GM19240 (cell line): Measurements from ENCODE around the gene TSPAN31.

Experiments used
- DNase-seq: peaks from one replicate; pipeline ENCODE4 v3.0.0; 2011; ENCODE audit warnings: low spot score; ENCODE audit not compliant: insufficient read length

Gene TSPAN31

DNA sequence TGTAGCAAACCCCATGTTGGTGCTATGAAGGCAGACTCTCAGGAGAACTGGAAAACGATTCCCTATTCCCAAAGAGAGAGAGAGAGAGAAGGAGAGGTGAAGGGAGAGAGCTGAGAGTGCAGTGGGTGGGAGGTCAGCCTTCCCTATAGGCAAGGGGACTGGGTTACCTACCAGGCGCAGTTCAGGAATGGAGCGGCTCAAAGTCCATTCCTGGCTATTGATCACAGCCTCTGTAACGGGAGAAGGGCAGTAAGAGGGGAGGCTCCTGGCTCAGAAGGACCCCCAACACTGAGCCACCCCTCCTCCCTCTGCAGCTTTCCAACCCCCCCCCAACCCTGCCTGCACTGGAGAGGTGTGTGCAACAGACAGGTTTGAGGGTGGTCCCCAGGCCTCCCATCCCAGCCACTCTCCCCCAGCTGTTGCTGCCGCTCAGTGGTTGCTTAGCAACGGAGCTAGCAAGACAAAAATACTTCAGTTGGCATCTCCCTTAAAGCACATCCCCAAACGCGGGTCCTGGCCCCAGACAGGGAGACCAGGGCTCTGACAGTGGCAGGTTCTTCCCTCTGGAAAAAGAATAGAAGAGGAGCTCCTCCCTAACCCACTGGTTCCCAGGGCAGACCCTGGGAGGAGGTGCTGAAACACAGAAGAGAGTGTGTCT, 9.5 kb upstream of the TSPAN31 start:
- no peak for DNase-seq

DNA sequence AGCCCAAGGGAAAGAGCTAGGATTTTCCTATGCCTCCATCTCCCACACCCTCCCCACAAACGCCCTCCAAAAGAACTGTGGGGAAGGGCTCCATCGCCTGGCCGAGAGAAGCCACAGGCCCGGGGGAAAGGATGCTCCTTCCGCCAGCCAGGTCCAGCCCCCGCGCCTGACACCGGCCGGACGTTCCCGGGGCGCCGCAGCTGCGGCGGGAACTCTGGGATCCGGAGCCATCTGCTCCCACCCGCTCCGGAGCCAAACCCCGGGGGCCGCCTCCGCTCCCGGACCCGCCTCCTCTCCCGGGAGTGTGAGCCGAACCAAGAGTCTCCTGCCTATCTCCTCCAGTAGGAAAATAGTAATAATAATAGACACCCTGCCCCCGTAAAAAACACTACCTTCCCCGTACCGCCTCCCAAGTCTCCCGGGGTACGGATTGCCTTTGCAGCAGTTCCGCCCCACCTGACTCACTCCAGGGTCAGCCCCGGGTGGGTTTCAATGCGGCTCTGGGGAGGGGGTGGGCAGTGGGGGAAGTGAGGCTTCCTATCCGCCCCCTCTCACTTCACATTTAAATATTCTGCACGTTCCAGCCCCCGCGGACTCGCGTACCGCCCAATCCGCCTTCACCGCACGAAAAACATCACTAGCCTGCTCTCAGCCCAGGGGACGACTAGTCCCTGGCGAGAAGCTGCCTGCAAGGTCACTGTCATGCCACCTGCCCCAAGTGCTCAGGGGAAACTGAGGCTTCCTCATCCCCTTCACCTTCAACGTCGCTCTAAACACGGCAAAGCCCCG, 8.7 kb upstream of the TSPAN31 start:
- no peak for DNase-seq

DNA sequence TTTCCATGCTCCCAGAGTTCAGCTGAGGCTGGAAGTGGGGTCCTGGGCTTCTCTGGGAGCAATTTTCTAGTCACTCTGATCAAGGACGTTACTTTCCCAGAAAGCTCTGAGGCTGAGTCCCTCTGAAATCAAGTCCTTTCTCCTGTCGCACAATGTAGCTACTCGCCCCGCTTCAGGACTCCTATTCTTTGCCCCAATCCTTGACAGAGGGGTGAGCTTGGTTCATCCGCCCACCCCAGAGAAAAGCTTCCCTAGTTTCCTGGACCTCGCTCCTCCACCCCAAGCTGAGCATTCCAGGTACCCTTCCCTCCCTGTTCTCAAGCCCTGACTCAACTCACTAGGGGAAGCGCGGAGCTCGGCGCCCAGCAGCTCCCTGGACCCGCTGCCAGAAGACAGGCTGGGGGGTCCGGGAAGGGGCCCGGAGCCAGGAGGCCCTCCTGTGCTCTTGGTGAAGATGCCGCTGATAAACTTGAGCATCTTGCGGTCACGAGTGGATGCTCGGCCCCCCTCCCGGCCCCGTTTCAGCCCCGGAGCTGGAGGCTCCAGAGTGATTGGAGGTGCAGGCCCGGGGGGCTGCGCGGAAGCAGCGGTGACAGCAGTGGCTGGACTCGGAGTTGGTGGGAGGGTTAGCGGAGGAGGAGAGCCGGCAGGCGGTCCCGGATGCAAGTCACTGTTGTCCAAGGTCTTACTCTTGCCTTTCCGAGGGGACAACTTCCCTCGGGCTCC, 7.9 kb upstream of the TSPAN31 start:
- no peak for DNase-seq

DNA sequence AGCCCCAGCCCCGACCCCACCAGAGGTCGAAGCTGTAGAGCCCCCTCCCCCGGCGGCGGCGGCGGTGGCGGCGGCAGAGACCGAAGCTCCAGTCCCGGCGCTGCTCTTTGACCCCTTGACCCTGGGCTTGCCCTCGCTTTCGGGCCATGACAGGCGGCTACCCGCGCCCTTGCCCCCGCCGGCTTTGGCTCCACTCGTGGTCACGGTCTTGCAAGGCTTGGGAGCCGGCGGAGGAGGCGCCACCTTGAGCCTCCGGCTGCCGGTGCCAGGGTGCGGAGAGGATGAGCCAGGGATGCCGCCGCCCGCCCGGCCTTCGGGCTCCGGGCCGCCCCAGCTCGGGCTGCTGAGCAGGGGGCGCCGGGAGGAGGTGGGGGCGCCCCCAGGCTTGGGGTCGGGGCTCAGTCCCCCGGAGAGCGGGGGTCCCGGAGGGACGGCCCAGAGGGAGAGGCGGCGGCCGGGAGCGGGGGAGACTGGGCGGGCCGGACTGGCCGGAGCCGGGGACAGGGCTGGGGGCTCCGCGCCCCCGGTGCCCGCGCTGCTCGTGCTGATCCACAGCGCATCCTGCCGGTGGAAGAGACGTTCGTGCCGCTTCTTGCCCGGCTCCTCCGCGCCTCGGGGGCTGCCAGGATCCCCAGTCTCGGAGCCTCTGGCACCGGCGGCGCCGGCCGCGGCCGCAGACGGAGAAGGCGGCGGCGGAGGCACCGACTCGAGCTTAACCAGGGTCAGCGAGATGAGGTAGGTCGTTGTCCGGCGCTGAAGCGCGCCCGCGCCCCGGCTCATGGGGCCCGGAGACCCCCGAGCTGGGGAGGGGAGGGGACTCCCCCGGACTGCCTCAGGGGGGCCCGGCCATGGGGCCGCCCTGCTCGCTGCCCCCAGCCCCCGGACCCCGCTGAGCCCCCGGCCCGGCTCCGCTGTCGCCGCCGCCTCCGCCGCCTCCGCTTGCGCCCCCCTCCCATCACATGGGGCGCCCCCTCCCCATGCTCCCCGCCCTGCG, 7.1 kb upstream of the TSPAN31 start:
- no peak for DNase-seq

DNA sequence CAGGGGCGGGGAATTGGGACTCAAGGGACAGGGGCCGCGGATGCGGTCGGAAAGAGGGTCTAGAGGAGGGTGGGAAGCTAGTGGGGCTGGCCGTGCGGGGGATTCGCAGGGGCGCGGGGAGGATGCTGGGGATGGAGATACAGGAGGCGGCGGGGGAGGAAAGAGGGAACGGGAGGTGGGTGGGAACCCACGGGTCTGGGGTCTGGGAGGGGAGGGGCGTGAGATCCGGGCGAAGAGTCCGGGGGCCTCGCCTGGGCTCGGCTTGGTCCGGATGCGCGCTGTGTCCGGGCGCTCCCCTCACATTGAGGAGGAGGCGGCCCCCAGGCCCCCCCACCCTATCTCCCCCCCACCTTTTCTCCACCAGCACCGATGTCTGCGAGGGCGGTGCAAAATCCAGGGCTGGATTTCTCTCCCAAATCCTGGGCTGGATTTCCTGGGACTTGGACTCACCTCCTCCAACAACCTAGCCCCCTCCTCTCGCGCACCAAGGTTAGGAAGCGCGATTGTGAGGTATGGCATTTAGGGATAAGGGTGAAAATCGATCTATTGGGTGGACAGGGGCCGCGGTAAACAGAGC, 6.1 kb upstream of the TSPAN31 start, which contains the start of gene AGAP2:
Gene AGAP2 (minus strand): TSS at position 82 of the 577 bp plus-strand sequence. CDS start 496 bp downstream, outside the sequence.
- DNase-seq, result no peak

DNA sequence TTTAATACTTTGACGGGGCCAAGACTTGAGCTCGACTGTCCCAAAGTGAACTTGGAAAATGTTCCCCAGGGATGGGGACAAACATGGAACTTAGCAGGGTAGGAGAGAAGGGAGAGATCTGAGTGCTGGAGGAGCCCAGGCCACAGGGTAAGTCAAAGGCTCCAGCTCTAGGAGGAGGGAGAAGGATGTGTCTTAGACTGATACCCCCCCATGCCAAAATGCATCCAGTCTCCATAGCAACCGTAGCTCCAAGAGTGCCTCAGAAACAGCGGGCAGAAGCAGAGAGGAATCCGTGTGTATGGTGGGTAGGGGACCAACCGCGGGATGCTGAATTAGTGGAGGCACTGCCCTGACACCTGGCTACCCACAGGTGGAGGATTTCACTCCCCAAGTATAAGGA, 5.5 kb upstream of the TSPAN31 start:
- DNase-seq, result no peak

DNA sequence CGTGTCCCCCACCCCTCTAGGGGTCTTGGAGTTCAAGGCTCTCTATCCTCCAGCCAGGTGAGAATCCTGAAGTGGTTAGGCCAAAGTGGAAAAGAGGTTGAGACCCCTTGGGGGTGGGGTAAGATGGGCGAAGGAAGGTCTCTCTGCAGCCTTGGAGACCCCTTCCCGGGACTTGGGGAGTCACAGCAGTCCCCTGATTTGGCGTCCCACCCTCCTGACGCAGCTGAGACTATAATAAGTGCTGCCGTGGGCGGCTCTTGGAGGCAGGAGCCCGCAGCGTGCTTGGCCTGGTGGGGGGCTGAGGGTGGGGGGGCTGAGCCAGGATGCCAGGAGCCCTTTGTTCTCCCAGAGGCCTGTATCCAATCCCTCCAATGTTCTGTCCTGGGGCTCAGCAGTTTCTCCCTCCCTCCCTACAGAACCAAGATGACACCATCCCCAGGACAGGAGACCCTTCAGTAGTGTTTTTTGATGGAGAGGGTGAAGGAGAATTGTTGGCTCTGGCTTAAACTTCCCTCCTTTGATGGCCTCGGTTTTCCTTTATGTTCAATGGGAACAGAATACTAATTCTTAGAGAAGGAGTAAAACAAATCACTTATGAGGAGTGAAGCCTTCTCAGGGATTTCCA, 4.8 kb upstream of the TSPAN31 start:
- DNase-seq, result no peak

DNA sequence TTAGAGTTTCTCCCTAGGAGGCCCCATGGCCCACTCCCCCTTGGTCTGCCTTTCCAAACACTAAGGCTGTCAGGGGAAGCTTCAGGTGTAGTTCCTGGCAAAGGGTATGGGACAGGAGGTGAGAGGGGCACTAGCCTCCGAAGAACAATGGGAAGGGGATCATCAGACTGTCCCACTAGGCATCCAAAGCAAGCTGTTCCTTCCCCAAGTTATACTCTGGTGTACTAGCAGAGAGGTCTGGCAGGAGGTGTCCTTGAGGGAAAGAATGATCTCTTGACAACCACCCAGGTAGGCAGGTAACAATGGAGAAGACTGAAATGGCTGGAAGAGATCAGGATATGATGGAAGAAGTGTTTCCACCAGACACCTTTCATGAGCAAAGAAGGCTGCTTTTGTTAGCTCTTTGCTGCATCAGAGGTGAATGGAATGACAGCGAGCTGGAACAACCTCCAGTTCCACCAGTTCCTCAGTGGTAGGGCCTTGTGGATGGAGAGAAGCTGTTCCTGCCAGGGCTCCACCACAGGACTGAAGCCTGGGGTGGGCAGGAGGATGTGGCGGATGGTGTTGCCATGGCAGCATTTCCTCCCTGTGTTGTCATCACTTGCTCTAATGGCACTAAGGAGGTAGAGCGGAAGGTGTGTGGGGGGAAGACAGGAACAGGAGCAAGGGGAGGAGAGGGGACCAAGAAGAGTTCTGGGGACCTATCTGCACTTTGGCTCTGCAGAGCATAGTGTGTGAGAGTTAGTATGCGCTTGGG, 4.0 kb upstream of the TSPAN31 start:
- DNase-seq, result peak; percentile 88

DNA sequence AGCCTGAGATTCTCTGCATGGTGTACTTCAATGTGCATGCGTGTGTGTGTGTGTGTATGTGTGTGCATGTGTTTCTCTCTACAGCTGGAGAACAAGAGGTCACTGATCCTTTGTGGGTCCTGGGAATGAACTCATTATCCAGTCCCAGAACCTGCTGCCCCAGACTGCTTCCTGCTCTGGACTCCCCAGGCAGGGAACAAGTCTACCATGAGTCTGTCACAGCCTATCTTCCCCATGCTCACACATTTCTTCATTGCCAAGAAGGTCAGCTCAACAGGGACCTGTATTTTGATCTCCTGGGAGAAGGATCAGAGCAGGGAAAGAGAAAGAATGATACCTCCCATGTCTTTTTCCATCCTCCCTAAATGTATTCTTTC, 3.4 kb upstream of the TSPAN31 start:
- no peak for DNase-seq

DNA sequence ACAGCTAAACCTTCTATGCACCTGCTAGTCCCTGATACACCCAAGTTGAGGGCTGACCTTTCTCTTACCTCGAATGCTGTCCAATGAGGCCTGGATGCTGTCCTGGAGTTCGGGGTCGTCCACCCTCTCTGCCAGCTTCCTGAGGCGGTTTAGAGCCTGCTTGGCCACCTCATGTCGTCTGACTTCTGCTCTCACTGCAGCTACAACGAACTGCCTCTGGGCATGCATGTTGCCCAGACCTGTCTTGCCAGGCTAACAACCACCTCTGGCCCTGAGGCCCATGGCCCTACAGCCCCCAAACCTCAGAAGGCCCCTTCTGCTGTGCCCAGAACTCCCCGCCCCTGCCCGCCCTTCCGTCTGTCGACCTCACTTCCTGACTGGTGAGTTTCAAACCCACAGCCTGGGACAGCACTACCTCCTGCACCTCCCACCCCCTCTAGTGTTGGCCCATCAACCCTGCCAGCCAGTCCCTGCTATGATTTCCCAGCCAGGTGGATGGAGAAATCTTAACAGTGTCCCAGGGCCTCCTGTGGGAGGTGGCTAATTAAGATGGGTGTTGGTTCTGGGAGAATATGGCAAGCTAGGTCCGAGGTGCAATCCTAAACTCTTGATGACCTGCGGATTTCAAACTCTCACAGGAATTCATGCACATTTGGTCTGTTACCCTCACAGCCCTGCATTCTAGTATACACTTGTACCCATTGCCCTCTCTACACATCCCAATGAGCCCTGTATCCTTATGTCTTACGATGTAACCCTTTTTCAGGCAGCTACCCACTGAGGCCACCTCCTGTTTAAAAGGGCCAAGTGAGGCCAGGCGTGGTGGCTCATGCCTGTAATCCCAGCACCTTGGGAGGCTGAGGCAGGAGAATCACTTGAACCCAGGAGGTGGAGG, 2.7 kb upstream of the TSPAN31 start:
- DNase-seq, result peak; percentile 89

DNA sequence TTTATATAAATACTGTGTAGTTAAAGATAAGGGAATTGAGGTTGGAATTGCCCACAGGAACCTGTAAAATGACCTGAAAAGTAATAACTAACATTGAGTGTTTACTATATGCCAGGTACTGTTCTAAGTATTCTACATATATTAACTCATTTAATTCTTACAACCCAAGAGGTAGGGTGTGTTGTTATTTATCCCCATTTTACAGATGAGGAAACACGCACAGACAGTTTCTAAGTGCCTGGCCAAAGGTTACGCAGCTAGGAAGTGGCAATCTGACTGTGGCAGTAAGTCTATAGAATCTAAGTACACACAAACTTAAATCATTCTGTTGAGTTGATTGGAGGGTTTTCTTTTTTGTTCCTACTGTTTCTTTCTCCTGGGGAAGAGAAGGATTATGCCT, 1.1 kb upstream of the TSPAN31 start:
- DNase-seq, result no peak

DNA sequence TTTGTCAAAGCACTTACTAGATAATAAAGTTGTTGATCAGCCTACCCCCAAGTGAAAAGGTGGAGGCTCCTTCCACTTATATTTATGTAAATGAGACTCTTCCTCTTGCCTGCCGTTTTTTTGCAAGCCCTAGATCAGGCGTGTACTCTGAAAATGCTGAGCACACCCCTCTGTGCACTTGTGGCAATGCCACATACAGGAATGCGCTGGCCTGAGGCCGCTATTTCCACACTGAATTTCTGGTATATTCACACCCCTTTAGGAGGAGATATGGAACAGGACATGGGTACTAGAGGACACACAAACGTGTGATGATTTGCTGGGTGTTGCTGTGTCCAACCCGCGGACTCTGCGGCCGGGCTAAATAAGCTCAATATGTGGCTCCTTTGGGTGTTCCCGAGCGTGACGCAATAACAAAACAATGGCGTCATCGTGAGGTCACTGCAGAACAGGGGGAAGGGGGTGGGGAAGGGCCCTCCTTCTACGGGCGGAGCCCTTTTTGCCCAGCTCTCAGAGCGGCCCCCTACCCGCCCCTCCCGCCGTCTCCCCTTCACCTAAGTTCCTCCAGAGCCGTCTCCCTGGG, 554 bp upstream of the TSPAN31 start:
- no peak for DNase-seq

DNA sequence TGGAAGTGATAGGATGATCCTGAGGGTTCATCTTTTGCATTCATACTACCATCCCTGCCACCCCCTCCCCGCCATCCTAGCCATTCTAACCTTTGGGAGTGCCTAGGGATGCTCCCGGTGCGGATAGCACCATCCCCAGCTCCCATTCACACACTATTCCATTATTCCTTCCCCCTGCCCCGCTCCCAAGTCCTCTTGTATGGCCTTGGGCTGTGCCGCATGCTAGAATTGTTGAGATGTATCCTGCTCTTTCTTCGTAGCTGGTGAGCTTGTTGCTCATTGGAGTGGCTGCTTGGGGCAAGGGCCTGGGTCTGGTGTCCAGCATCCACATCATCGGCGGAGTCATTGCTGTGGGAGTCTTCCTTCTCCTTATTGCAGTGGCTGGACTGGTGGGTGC, 644 bp downstream of the TSPAN31 start:
- DNase-seq, result no peak

DNA sequence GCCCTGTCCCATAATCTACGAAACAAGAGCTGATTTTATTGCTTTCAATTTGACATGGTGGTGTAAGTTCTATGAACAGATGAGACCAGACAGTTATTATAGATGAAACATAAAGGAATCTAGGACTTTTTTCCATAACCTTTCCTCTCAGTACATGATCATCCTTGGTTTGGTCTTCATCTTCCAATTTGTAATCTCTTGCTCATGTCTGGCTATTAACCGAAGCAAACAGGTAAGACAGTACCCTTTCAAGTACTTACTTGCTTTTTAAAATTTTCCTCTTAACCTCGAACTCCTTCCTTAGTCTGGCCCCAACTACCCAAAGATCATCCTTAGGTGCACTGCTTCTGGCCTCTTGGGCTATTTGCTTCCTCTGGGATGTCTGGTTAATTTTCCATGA, 1.2 kb downstream of the TSPAN31 start:
- no peak for DNase-seq

DNA sequence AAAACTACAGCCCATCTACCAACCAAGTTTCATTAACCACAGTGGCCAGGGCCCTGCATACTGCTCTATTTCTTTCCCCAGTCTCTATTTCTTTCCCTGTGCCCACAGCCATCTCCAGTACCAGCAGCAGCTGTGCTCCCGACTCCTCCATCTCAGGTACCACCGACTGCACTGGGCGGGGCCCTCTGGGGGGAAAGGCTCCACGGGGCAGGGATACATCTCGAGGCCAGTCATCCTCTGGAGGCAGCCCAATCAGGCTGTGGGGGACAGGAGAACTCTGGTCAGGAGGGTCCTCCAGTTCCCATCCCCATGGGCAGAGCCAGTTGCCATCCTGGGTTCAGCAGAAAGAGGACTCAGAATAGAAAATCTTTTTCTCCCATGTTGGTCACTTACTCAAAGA, 4.2 kb downstream of the TSPAN31 start:
- DNase-seq, result no peak

DNA sequence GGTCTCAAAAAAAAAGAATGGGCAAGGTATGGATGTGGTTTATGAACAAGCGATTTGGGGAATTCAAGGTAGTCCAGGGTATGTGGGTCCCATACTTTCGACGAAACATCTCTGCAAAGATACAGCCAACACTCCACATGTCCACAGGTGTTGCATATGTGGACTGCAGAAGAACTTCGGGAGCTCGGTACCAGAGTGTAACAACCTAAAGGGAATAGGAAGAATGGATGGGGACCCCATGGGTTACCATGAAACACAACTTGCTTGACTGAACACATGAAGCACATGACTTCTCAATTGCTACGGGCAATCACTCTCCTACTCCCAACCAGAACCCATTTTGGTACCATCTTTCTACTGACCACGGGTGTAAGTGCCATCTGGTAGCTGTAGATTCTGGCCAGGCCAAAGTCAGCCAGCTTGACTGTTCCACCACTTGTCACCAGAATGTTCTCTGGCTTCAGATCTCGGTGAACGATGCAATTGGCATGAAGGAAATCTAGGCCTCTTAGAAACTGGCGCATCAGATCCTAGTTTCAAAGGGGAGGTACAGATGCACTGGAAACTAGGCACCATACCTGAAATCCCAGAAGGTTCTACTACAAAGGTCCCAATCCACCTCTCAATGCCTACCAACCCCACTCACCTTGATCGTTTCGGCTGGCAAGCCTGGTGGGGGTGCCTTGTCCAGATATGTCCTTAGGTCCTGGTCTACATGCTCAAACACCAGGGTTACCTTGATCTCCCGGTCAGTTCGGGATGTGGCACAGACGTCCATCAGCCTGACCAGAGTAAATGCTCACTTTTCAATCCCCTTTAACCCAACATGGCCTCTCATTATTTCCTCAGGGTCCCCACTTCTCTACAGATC, 6.0 kb downstream of the TSPAN31 start:
- DNase-seq, result no peak

DNA sequence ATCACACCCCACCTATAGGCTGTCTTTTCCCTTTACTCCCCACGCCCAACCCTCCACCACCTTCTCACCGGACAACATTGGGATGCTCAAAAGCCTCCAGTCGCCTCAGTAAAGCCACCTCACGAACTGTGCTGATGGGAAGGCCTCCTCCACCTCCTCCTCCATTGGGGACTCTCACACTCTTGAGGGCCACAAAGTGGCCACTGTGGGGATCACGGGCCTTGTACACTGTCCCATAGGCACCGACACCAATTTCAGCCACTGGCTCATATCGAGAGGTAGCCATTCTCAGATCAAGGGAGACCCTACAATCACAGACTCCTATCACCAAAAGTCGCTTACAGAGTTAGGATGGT, 6.6 kb downstream of the TSPAN31 start:
- no peak for DNase-seq
